B cell (primary cell): ENCODE measurements around the gene BTAF1. TPM values are rescaled to one million over a fixed set of nuclear protein-coding genes. Genes with fewer than 3 reads are reported as not detected.

Experiments
- ATAC-seq: fragments of 200-7000 bp; cut with Tn5 transposase; one replicate; pipeline ENCODE4 v1.10.0; 2021; ENCODE audit warnings: low read depth, mild to moderate bottlenecking, moderate number of reproducible peaks, moderate library complexity
- CTCF ChIA-PET: fragments of 350-600 bp; sonication (Branson Sonifier 250); formaldehyde crosslinking; loops from one replicate; lab custom pipeline; 2021; ENCODE audit warnings: antibody characterized with exemption, inconsistent platforms; lab: Charles Lee
- POLR2A ChIA-PET: fragments of 350-600 bp; sonication (Branson Sonifier 250); formaldehyde crosslinking; loops from one replicate; lab custom pipeline; 2021; ENCODE audit warnings: antibody characterized with exemption; lab: Charles Lee
- DNase-seq: peaks from one replicate; pipeline ENCODE4 v3.0.0; 2013
- H2AFZ ChIP-seq: 2 replicates; pipeline ENCODE4 v1.6.1; 2012; ENCODE audit warnings: mild to moderate bottlenecking, low read depth, low read length; ENCODE audit not compliant: insufficient read depth, poor library complexity, severe bottlenecking
- H3K27ac ChIP-seq, 2 donors: 1 replicate in 1 of 2; 2 replicates in 1 of 2; pipeline ENCODE4 v1.5.1; 2012 to 2013; ENCODE audit warnings: low read length in 2 of 2, mild to moderate bottlenecking in 2 of 2, moderate library complexity in 1 of 2
- H3K27me3 ChIP-seq, 4 experiments: fragments of 200-600 bp in 1 of 4; sonication (generic) in 1 of 4; replicated peaks in 1 of 4; 1 replicate in 2 of 4; 2 replicates in 2 of 4; pipeline versions ENCODE4 v1.6.1 to v1.7.0; 2013 to 2016; ENCODE audit warnings: low read length in 3 of 4, mild to moderate bottlenecking in 2 of 4, mixed read lengths in 1 of 4, moderate library complexity in 1 of 4; ENCODE audit not compliant: insufficient read depth in 4 of 4, control insufficient read depth in 3 of 4; ENCODE audit errors: control extremely low read depth in 1 of 4
- H3K36me3 ChIP-seq, 2 experiments: replicated peaks in 1 of 2; 1 replicate in 1 of 2; 2 replicates in 1 of 2; pipeline versions ENCODE4 v1.6.1 to v1.7.1; 2013; ENCODE audit warnings: low read length in 1 of 2; ENCODE audit not compliant: insufficient read depth in 2 of 2, control insufficient read depth in 1 of 2; ENCODE audit errors: control extremely low read depth in 1 of 2, extremely low read depth in 1 of 2
- H3K4me1 ChIP-seq, 2 donors: fragments of 200-600 bp in 1 of 2; sonication (generic) in 1 of 2; 1 replicate in 1 of 2; 2 replicates in 1 of 2; pipeline versions ENCODE4 v1.5.1 to v1.6.1; 2013 to 2017; ENCODE audit warnings: low read length in 2 of 2; ENCODE audit not compliant: control insufficient read depth in 2 of 2, insufficient read depth in 2 of 2
- H3K4me2 ChIP-seq: replicated peaks from 2 replicates; pipeline ENCODE3; 2012; ENCODE audit warnings: mild to moderate bottlenecking, low read depth, low read length; ENCODE audit not compliant: poor library complexity, severe bottlenecking
- H3K4me3 ChIP-seq, 5 experiments: fragments of 200-600 bp in 1 of 5; sonication (generic) in 1 of 5; 1 replicate in 3 of 5; 2 replicates in 2 of 5; pipeline versions ENCODE4 v1.5.1 to v1.7.0; 2011 to 2016; ENCODE audit warnings: low read length in 4 of 5, mild to moderate bottlenecking in 4 of 5, low read depth in 2 of 5, control low read depth in 1 of 5, moderate library complexity in 1 of 5; ENCODE audit not compliant: insufficient read depth in 1 of 5; ENCODE audit errors: control extremely low read depth in 1 of 5, extremely low read depth in 1 of 5
- H3K79me2 ChIP-seq: fragments of 200-600 bp; sonication (generic); one replicate; pipeline ENCODE4 v1.6.0; 2016; ENCODE audit warnings: low read length; ENCODE audit not compliant: control insufficient read depth, insufficient read depth
- H3K9ac ChIP-seq: fragments of 200-600 bp; sonication (generic); 2 replicates; pipeline ENCODE4 v1.6.1; 2017; ENCODE audit warnings: mild to moderate bottlenecking, low read length, moderate library complexity
- H3K9me3 ChIP-seq, 3 donors: one replicate each; pipeline versions ENCODE4 v1.6.1 to v1.7.1; 2013; ENCODE audit warnings: low read length in 2 of 3; ENCODE audit not compliant: control insufficient read depth in 2 of 3, insufficient read depth in 1 of 3; ENCODE audit errors: control extremely low read depth in 1 of 3
- H4K20me1 ChIP-seq: 2 replicates; pipeline ENCODE4 v1.6.0; 2012; ENCODE audit warnings: mild to moderate bottlenecking, low read length; ENCODE audit not compliant: insufficient read depth, control insufficient read depth, poor library complexity, severe bottlenecking
- H3K27ac Mint-ChIP-seq: one replicate; pipeline ENCODE4 v1.8.0; 2021; ENCODE audit warnings: mixed read lengths
- H3K27me3 Mint-ChIP-seq: one replicate; pipeline ENCODE4 v1.8.0; 2021; ENCODE audit warnings: mixed read lengths
- H3K4me1 Mint-ChIP-seq: one replicate; pipeline ENCODE4 v1.8.0; 2021; ENCODE audit warnings: mixed read lengths
- H3K4me3 Mint-ChIP-seq: one replicate; pipeline ENCODE4 v1.8.0; 2021; ENCODE audit warnings: mixed read lengths
- H3K9me3 Mint-ChIP-seq: one replicate; pipeline ENCODE4 v1.8.0; 2022; ENCODE audit warnings: mixed read lengths; ENCODE audit not compliant: insufficient read depth
- CTCF ChIP-seq: fragments of 200-600 bp; IDR thresholded peaks from one replicate; pipeline ENCODE4 v1.8.0; 2022; ENCODE audit warnings: antibody characterized with exemption, mild to moderate bottlenecking
- EZH2 ChIP-seq: IDR thresholded peaks from 2 replicates; pipeline ENCODE4 v1.6.1; 2012; ENCODE audit warnings: borderline replicate concordance, low read depth, mild to moderate bottlenecking, moderate library complexity, low read length; ENCODE audit not compliant: insufficient read depth, poor library complexity, severe bottlenecking
- WGBS: methylation state at CpG from one replicate; pipeline ENCODE4 v1.1.5; 2013; ENCODE audit warnings: missing lambda C conversion rate; ENCODE audit not compliant: insufficient coverage; 5-methylcytosine and 5-hydroxymethylcytosine counted together
- intact Hi-C: fragments of 100-400 bp; cut with micrococcal nuclease; formaldehyde crosslinking; loops from one replicate; pipeline ENCODE4 v1.10.0; 2022
- polyA plus RNA-seq: library from polyadenylated mRNA; depleted of rRNA; stranded (reverse); fragments of >200 nt; gene quantifications from 2 replicates; pipeline ENCODE4 v1.2.3, GENCODE V29; 2012
- total RNA-seq, 2 donors: library from RNA; stranded (reverse); fragments of 120-200 nt in 1 of 2; gene quantifications; 1 replicate in 1 of 2; 2 replicates in 1 of 2; pipeline versions ENCODE4 v1.2.3 to v1.2.4, GENCODE V29; 2013 to 2022

Gene BTAF1
- total and polyA plus RNA-seq, 2 donors (not counting 1 experiment from before 2014, with no cell fraction given): 58.2 to 78.1 TPM

- H3K36me3 ChIP-seq: peaks cover 0 to 28% of the 10 kb centered on the region in 2 experiments
- ATAC-seq (no peak), DNase-seq (no peak)
- no peak overlapping the region for H3K4me3 Mint-ChIP-seq
- no peaks in the 10 kb centered on the region for H3K4me1 Mint-ChIP-seq
- no peak overlapping the region for H3K27ac Mint-ChIP-seq
- no peak for TF ChIP-seq EZH2
- TF ChIP-seq CTCF: no peak
- POLR2A ChIA-PET: no interaction called here
- no peak overlapping the region for H3K27ac ChIP-seq
- H3K27me3 ChIP-seq: no peaks in the 10 kb centered on the region
- peaks cover 18% of the 10 kb centered on the region for H4K20me1 ChIP-seq
- no peaks in the 10 kb centered on the region for H3K27me3 Mint-ChIP-seq
- H3K4me1 ChIP-seq: no peaks in the 10 kb centered on the region
- no peak overlapping the region for H3K9ac ChIP-seq
- CTCF ChIA-PET: no interaction called here
- peaks cover 18% of the 10 kb centered on the region for H3K79me2 ChIP-seq
- intact Hi-C loops: no loop called here
- no peak overlapping the region for H2AFZ ChIP-seq
- no peaks in the 10 kb centered on the region for H3K9me3 Mint-ChIP-seq
- no peak overlapping the region for H3K4me2 ChIP-seq
- H3K9me3 ChIP-seq: no peaks in the 10 kb centered on the region
- WGBS: no CpG with 5 or more reads among the region's 5 CpGs
- no peak overlapping the region for H3K4me3 ChIP-seq
Observed at GRCh38 chr10:91944880-91945630, 21.5 kb downstream of the BTAF1 start.

- WGBS: no CpG with 5 or more reads among the region's 2 CpGs
- TF ChIP-seq EZH2: no peak
- no peak for TF ChIP-seq CTCF
- Histone ChIP-seq H4K20me1 (peaks cover 14% of the 10 kb centered on the region), H3K9ac (no peak overlapping the region), H3K27me3 (no peaks in the 10 kb centered on the region), H3K4me3 (no peak overlapping the region), H3K27ac (no peak overlapping the region), H3K79me2 (peaks cover 16% of the 10 kb centered on the region), H3K4me2 (no peak overlapping the region), H3K9me3 (no peaks in the 10 kb centered on the region), H3K36me3 (peaks cover 27 to 69% of the 10 kb centered on the region in 2 experiments), H3K4me1 (no peaks in the 10 kb centered on the region), H2AFZ (no peak overlapping the region)
- no peak for DNase-seq
- no peak for ATAC-seq
- Mint-ChIP-seq H3K4me1 (no peaks in the 10 kb centered on the region), H3K27me3 (no peaks in the 10 kb centered on the region), H3K27ac (no peak overlapping the region), H3K9me3 (no peaks in the 10 kb centered on the region), H3K4me3 (no peak overlapping the region)
- POLR2A ChIA-PET: no interaction called here
- intact Hi-C loops: no loop called here
- CTCF ChIA-PET: no interaction called here
Observed at GRCh38 chr10:91953600-91954160, 30.1 kb downstream of the BTAF1 start.
